DLD1 (cell line): ENCODE results near the gene APOA5.

Experiments used
- in situ Hi-C: cut with HindIII; loops from 2 replicates; pipeline ENCODE4 v1.10.0; 2017; ENCODE audit warnings: low sequenced_read_pairs

The APOA5 gene

DNA sequence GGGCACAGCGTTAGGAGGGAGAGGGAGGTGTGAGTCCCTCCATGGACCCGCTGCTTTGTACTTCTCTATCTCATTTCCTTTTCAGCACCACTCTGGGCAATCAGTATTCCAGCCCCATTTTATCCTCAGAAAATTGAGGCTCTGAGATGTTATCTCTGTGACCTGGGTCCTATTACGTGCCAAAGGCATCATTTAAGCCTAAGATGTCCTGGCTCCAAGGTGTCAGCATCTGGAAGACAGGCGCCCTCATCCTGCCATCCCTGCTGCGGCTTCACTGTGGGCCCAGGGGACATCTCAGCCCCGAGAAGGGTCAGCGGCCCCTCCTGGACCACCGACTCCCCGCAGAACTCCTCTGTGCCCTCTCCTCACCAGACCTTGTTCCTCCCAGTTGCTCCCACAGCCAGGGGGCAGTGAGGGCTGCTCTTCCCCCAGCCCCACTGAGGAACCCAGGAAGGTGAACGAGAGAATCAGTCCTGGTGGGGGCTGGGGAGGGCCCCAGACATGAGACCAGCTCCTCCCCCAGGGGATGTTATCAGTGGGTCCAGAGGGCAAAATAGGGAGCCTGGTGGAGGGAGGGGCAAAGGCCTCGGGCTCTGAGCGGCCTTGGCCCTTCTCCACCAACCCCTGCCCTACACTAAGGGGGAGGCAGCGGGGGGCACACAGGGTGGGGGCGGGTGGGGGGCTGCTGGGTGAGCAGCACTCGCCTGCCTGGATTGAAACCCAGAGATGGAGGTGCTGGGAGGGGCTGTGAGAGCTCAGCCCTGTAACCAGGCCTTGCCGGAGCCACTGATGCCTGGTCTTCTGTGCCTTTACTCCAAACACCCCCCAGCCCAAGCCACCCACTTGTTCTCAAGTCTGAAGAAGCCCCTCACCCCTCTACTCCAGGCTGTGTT lies 37.2 kb upstream of the APOA5 start:
- in situ Hi-C loops: no loop called here

DNA sequence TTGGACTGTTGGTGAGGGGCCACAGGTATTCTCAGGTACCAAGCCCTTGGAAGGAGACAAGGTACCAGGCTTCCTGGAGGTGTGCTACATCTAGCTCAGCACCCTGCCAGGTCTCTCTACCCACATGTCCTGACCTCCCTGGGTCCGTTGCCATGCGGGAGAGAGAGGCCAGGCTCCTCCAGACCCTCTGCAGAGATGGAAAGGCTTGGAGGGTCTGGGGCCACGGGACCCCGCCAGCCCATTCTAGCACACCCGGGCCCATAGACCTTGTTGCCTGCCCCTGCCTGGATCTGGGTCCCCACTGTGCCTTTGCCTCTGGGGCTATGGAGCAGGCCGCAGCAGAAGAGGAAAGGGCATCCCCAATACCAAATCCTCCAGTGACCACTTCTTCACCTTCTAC lies 35.8 kb upstream of the APOA5 start:
- in situ Hi-C loops: no loop called here

DNA sequence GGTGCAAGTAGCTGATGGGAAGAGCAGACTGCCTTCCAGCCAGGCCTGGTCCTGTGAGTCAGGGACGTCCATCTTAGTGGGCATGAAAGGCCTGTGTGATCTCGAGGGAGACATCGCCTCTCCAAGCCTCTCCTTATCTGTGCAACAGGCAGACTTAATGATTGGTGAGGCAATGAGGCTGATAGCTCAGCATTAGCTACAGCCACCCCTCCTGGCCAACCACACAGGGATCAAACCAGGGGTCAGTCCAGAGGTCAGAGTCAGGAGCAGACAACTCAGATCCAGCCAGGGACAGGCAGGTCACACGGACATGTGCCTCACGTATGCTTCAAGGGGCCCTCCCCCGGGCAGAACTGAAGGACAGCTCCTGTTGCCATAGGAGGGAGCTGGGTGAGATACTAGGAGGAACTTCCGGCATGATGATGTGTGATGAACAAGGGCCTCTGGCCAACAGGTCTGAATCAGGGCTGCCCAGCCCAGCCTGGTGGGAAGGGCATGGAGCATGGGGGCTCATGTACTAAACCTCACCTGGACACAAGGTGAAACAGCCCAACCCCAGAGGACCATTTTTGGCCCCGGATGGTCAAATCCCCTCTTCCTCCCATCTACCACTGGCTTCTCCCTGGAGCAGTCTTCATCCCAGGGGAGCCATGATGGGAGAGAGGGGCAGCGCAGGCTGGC lies 35.2 kb upstream of the APOA5 start:
- in situ Hi-C loops: no loop called here

DNA sequence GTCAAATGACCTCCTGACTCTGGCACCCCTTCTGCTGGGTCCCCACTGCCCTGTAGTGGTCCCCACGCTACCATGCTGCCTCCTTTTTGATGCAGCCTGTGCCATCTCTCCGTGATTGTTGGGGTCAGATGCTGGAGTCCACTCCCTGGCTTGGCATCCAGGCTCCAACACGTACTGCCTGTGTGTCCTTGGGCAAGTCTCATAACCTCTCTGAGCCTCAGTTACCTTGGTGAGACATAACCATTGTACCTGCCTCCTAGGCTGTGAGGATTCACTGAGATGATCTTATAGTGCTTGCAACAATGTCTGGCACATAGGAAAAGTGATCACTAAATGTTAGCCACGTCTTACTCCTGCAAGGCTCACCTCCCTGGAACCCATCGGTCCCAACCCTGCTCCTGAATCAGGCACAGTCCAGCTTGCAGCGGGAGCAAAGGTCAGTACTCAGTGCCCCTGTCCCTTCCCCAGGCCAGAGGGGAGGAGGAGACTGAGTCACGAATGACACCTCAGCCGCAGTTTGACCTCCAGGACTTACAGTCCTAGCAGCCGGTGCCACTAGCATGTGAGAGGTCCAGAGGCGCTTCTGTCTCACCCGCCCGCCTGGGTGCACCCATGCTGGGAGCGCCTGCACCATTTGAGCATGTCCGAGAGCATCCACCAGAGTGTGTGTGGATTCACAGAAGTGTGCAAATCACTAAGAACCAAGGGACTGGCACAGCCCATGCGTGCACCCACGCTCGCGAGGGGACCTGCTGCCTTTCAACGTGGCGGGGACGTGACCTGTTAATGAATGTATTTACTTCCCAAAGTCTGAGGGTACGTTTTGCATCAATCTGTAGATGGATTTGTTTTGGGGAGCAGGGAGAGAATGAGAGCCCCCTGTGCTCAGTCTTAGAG lies 34.4 kb upstream of the APOA5 start:
- in situ Hi-C loops: no loop called here

DNA sequence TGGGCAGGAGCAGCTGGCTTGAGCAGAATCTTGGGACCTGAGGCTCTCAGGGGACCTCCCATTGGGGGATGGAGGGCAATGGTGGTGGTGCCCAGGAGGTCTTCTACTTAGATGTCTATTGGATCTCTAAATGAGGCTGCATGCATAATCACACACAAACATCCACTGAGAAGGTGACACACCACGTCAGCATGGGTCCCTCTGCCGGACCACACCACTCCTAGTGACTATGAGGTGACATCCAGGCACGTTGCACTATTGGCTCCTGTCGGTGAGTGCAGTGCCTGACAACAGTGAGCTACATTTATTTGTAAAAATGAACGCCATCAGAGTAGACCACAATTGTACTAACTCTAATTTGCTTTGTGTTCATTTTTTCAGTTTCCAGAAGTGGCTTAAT lies 33.8 kb upstream of the APOA5 start:
- in situ Hi-C loops: no loop called here

DNA sequence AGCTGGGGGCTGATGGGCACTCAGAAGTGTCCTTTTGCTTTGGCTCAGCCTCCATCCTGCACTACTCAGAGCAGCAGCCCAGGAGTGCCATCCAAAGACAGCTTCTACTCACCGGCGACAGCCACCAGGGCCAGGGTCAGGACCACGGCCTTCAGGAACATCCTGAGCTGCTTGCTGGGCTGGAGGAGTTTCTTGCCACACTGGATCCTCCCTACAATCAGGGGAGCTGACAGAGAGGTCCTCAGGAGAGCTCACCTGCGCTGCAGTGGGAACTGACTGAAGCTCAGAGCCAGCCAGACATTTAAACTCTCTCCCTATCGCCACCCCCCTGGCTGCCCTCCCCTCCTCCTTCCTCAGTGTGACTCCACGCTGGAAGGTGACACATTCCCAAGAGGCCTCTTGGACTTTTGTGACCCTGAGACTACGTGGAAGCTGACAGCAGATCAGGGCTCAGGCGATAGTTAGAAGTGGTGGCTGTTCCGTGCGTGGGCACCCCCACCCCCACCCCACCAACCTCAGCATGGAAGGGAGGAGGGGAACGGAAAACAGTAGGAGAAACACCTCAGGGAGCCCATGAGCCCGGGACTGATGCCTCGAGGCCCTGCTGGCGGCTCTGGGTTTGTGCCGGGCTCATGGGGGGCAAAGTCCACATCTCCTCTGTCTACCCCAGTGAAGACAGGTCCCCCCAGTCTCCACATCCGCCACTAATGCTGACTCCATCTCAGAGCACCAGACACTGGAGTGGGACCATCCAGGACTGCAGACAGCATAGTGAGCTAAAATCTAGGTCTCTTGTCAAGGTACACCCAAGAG lies 31.6 kb upstream of the APOA5 start, which contains the start of gene APOA4:
APOA4 (minus strand) TSS at position 274 of the 813 bp plus-strand sequence; CDS start at position 161, 113 bp downstream.
- in situ Hi-C loops: no loop called here

DNA sequence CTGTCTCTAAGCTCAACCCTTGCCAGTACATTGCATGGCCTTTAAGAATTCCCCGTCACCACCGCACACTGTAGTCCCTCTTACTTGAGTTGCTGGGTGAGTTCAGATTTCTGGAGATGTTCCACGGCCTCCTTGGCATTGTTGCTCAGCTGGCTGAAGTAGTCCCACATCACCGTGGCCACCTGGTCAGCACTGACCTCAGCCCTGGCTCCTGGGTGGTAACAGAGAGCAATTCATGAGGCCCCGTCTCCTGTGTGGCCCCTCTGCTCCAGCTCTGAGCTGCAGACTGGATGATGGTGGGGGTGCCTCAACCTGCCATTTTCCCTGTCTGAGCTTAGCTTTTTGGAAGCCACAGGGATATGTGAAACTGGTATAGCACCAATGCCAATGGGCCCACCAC lies 30.9 kb upstream of the APOA5 start:
- in situ Hi-C loops: no loop called here

DNA sequence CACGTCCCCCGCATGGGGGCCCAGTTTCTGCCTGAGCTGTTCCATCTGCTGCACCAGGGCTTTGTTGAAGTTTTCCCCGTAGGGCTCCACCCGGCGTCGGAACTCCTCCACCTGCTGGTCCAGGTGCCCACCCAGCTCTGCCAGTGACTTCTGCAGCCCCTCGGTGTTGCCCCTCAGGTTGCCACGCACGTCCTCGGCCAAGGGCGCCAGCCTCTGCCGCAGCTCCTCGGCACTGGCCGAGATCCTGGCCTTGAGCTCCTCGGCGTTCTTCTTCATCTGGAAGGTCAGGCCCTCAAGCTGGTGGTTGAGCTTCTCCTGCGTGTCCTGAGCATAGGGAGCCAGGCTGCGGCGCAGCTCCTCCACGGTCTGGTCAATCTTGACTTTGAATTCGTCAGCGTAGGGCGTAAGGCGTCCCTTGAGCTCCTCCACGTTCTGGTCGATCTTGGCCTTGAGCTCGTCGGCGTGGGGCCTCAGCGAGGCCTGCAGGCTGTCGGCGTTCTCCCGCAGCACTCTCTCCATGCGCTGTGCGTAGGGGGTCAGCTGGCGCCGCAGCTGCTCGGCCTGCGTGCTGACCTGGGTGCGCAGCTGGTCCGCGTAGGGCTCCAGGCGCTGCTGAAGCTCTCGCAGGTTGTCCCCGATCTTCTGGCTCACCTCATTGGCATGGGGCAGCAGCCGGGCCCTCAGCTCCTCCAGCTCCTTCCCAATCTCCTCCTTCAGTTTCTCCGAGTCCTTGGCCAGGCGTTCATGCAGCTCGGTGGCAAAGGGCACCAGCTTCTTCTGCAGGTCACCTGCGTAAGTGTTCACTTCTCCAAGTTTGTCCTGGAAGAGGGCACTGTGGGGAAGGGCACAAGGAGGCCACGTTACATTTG lies 29.6 kb upstream of the APOA5 start:
- in situ Hi-C loops: no loop called here

DNA sequence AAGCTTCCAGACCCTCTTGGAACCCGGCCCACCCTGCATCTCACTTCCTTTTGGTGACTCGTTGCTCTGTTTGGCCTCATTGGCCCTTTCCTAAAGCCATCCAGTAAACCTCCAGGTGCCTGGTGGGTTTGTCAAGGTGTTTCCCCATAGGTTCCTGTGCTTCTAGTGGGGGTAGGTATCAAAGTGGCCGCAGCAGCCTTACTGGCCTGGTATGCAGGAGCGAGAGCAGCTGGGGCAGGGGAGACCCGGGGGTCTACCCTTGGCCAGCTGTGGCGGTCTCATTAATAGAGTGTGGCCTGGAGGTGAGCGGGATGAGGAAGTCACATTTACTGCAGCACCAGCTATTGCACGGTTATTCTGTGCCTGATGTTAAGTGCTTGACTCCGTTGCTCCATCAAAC lies 27.4 kb upstream of the APOA5 start:
- in situ Hi-C loops: no loop called here

DNA sequence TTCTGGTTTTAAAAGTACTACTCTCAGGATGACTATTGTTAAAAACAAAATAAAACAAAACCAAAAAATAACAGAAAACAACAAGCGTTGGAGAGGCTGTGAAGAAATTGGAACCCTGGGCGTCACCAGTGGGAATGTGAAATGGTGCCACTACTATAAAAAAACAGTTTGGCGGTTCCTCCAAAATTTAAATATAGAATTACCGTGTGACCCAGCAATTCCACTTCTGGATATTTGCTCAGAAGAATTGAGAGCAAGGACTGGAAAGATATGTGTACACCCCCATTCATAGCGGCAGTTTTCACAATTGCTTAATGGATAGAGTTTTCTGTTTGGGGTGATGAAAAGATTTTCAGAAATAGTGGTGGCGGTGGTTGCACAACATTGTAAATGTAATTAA lies 22.8 kb upstream of the APOA5 start:
- in situ Hi-C loops: no loop called here

DNA sequence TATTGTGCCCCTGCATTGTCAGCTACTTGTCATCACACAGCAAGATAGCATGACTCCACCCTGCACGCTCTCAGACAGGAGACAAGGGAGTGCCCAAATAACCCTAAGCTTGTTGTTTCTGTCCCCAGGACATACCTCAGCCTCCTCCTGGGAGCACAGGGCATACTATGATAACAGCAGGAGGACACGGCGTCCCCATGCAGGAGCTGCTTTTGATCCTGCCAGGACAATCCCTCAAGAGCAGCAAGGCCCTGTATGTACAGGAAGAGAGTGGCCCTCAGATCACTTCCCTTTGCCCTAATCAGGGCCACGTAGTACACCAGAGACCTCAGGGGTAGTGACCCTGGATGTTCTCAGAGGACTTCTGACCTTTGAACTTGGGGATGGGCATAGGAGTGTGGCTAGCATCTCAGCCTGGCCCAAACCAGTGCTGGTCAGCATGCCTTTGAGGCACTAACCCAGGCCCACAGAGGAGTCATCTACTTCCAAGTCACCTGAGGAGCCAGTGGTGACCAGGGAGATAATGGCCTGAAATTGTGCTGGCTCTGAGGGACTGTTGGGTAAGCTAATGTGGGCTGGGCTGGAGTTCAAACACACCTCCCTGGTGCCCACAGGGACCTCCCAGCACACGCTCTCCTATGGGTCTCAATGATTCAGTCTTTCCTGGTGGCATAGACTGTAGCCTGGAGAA lies 22.2 kb upstream of the APOA5 start:
- in situ Hi-C loops: no loop called here

DNA sequence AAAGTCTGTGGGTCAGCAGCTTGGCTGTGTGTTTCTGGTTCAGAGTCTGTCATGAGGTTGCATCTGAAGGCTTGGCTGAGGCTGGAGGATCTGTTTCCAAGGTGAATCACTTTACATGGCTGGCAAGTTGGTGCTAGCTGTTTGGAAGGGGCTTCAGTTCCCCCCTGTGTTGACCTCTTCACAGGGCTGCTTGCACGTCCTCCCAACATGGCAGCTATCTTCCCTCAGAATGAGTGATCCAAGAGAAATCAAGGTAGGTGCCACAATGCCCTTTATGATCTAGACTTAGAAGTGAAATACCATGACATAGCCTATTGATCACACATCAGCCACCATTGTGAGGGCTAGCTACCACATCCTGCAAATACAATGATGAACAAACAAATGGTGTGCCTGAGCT lies 21.5 kb upstream of the APOA5 start:
- in situ Hi-C loops: no loop called here

DNA sequence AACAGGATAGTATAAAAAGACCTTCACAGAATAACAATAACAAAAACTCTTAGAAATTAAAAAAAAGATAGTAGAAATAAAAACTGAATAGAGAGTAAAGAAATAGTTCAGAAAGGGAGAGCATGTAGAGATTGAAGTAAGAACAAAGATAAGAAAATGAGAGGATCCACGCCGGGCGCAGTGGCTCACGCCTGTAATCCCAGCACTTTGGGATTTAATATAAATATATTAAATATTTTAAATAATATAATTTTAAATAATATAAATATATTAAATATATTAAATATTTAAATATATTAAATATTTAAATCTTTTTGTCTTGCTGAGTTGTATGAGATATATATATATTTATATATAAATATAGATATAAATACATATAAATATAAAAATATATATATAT lies 20.4 kb upstream of the APOA5 start:
- in situ Hi-C loops: no loop called here

DNA sequence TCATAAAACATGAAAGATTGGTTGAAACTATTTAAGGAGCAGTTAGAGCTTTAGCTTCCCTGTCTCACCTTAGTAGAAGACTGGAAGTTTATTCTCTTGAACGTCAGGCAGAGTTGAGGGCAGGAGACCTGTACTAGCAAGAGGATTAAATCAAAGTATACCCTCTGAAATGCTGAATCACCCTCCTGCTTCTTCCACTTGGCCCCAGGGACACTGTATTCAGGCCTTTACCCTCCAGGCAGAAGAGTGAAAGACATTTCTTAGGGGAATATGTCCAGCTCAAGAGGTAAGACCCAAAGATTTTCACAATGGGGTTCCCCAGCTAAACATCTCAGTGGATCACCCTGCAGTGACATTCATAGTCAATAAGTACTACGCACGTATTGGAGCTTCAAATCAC lies 19.5 kb upstream of the APOA5 start:
- in situ Hi-C loops: no loop called here

DNA sequence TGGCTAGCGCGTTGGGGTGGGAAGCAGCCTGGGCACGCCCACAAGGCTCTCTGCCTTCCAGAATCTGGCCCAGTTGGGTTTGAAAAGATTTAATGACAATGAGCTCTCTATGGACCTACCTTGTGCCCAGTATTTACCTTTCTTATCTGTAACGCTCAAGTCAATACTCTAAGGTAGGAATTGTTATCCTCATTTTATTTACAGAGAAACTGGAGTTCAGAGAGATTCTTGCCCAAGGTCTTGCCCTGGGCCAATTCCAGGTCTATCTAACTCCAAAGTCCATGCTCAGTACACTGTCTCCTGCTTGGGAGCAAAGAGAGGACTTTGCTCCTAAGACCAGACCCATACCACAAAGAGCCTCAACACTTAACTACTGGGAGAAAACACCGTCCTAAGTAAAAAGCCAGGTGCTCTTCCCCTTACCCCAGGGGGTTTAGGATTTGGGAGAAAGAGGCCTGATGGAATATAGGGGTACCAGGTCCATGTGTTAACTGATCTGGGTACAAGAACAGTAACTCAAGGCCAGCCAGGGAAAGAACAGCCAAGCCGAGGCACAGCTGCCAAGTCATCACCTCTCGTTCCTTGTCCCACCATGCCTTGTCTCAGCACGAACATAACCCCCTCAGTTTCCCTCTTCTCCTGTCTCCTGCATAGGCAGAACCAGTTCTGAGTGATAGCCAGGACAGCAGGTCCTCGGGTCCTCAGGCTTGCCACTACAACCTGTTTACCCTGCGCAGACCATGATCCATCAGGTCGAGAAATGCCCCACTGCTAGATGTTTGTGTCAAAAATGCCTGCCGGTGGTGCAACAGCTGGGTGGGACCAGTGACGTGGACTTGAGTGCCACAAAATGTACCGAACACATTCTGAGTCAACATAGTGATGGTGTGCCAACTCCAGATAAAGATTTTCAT lies 16.8 kb upstream of the APOA5 start:
- in situ Hi-C loops: no loop called here

DNA sequence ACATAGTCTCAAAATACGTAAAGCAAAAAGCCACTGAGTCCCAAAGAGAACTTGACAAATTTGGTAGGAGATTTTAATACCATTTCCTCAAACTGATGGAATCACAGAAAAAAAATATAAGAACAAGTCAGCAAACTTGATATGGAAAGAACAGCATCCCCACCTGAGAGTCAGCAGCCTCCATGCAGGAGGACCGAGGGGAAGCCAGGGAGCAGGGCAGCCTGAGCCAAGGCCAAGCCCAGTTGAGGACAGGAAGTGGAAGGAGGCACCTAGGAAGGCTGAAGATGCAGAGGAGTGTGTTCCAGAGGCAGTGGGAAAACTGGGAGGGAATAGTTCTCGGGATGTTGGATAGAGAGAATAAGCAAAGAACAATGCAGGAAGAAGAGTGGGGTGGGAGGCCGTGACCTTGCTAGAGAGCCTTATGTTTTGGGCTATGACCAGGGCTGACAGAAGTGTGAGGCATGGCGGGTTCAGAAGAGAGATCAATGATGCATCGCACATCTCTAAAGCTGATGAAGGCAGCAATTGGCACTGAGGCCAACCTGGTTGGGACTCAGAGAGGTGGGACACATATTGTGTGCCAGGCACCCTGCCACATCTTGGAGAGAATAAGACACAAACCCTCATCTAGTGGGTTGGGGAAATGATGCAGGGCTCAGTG lies 16.1 kb upstream of the APOA5 start:
- in situ Hi-C loops: no loop called here

DNA sequence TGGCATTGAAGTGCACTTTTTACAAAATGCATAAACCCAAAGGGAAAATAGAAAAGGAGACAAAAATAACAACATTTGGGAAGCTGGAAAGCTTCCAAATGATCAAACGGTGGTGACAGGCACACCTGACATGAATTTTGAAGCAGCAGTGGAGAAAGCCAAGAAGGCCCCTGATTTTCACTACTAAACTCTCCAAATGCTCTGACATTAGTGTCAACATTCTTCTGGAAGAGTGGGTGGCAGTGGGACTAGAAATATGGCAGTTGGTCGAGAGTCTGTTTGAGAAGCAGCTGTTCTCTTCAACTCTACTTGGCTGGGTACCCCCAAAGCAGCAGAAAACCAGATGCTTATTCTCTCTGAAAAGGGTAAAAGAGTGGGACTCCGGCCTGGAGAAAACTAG lies 12.3 kb upstream of the APOA5 start:
- in situ Hi-C loops: no loop called here
